OCI-LY1 (cell line): ENCODE measurements around the gene ENTREP3.

Experiments used
- CTCF ChIP-seq: fragments of 200-600 bp; sonication (generic), shearing (Covaris generic); IDR thresholded peaks from 2 replicates; pipeline ENCODE4 v1.5.1; 2017; ENCODE audit warnings: mild to moderate bottlenecking, antibody characterized with exemption, low read length, moderate library complexity, mixed read lengths
- EZH2 ChIP-seq: fragments of 200-600 bp; sonication (generic), shearing (Covaris generic); IDR thresholded peaks from 2 replicates; pipeline ENCODE4 v1.8.0; 2017; ENCODE audit warnings: borderline replicate concordance, mixed run types, mild to moderate bottlenecking, antibody characterized with exemption, low read length, moderate library complexity, mixed read lengths

DNA sequence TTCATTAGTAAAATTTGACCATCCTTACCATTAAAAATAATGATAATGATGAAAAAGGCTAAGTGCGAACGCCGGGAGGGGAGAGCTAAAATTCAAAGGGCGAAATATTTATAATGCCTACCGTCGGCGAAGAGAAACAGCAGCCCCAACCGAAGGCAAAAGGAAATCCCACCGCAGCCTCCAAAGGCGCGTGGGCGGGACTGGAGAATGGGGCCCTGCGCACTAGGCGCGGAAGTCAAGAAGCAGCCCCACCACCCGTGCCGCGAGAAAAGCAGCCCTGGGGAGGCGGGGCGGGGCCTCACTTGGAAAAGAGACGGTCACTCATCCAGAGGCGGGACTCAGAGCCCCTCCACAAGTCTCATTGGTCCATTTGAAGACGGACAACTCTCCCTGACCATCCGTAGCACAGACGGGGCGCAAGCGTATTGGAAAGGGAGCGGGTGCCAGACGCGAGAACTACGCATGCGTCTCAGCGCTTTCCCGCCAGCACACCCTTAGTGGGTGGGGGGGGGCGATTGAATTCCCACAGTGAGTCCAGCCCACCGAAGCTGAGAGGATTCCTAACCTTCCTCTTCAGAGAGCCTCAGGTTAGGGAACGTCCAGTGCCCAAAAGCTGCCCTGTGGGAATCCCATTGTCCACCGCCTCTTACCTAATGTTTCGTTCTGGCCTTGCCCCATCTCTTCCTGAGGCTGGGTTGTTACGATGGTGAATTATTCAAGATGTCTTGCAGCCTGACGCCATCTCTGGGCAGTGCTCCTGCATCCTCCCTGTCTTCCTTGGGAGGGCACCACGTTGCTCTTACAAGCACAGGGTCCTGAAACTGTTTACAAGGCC is 27.8 kb downstream of the ENTREP3 start:
- TF ChIP-seq CTCF (no peak; the same call in 1 of the 2 replicates), EZH2 (no peak)
